DOHH2 (cell line): Measurements from ENCODE around the gene FADS6.
"Not testable (repeated sequence)": the region's sequence is repeated elsewhere in the genome, so short reads cannot be mapped to it uniquely, and the experiment has no call there.

Experiments
- EZH2phosphoT487 ChIP-seq: fragments of 200-600 bp; sonication (generic); IDR thresholded peaks from 2 replicates; pipeline ENCODE4 v1.6.1; 2017; ENCODE audit warnings: borderline replicate concordance, mild to moderate bottlenecking, antibody characterized with exemption, low read length, moderate library complexity, mixed read lengths
- TF ChIP-seq, protein P1 (sequence below): fragments of 200-600 bp; sonication (generic); IDR thresholded peaks from one replicate; pipeline ENCODE4 v1.5.1; 2014; ENCODE audit warnings: antibody characterized with exemption, mild to moderate bottlenecking, low read depth, low read length; ENCODE audit not compliant: poor library complexity, severe bottlenecking

DNA sequence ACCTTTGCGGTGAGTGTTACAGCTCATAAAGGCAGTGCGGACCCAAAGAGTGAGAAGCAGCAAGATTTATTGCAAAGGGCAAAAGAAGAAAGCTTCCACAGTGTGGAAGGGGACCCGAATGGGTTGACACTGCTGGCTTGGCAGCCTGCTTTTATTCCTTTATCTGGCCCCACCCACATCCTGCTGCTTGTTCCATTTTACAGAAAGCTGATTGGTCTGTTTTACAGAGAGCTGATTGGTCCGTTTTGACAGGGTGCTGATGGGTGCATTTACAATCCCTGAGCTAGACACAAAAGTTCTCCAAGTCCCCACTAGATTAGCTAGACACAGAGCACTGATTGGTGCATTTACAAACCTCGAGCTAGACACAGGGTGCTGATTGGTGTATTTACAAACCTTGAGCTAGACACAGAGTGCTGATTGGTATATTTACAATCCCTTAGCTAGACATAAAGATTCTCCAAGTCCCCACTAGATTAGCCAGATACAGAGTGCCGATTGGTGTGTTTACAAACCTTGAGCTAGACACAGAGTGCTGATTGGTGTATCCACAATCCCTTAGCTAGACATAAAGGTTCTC lies 12.9 kb upstream of the FADS6 start:
- TF ChIP-seq, protein P1, sequence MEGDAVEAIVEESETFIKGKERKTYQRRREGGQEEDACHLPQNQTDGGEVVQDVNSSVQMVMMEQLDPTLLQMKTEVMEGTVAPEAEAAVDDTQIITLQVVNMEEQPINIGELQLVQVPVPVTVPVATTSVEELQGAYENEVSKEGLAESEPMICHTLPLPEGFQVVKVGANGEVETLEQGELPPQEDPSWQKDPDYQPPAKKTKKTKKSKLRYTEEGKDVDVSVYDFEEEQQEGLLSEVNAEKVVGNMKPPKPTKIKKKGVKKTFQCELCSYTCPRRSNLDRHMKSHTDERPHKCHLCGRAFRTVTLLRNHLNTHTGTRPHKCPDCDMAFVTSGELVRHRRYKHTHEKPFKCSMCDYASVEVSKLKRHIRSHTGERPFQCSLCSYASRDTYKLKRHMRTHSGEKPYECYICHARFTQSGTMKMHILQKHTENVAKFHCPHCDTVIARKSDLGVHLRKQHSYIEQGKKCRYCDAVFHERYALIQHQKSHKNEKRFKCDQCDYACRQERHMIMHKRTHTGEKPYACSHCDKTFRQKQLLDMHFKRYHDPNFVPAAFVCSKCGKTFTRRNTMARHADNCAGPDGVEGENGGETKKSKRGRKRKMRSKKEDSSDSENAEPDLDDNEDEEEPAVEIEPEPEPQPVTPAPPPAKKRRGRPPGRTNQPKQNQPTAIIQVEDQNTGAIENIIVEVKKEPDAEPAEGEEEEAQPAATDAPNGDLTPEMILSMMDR, result not testable (repeated sequence)
- TF ChIP-seq EZH2phosphoT487, result not testable (repeated sequence)
